Mucosa of rectum (tissue), 2 donors: ENCODE measurements around the gene RTN4RL1.

Experiments used
- H3K27ac ChIP-seq, 2 donors: one replicate each; pipeline ENCODE4 v1.7.0; 2013; ENCODE audit warnings: inconsistent platforms in 2 of 2, low read depth in 2 of 2, low read length in 2 of 2
- H3K27me3 ChIP-seq, 2 donors: one replicate each; pipeline ENCODE4 v1.7.0; 2013; ENCODE audit warnings: low read length in 2 of 2; ENCODE audit not compliant: control insufficient read depth in 2 of 2, insufficient read depth in 2 of 2
- H3K36me3 ChIP-seq, 2 donors: one replicate each; pipeline ENCODE4 v1.7.0; 2013; ENCODE audit warnings: low read length in 2 of 2; ENCODE audit not compliant: control insufficient read depth in 2 of 2, insufficient read depth in 2 of 2
- H3K4me1 ChIP-seq, 2 donors: one replicate each; pipeline ENCODE4 v1.7.0; 2013; ENCODE audit warnings: low read length in 2 of 2, mild to moderate bottlenecking in 1 of 2; ENCODE audit not compliant: control insufficient read depth in 2 of 2, insufficient read depth in 2 of 2
- H3K4me3 ChIP-seq, 2 donors: one replicate each; pipeline ENCODE4 v1.7.0; 2013; ENCODE audit warnings: low read length in 2 of 2
- H3K9ac ChIP-seq, 2 donors: one replicate each; pipeline ENCODE4 v1.7.0; 2013; ENCODE audit warnings: low read length in 2 of 2, low read depth in 1 of 2, mild to moderate bottlenecking in 1 of 2
- H3K9me3 ChIP-seq, 2 donors: one replicate each; pipeline ENCODE4 v1.7.0; 2013; ENCODE audit warnings: low read length in 2 of 2; ENCODE audit not compliant: control insufficient read depth in 2 of 2
- donor health status: healthy.
- donor health status: Normal muscosa, but diverticular disease.

RTN4RL1 gene

DNA sequence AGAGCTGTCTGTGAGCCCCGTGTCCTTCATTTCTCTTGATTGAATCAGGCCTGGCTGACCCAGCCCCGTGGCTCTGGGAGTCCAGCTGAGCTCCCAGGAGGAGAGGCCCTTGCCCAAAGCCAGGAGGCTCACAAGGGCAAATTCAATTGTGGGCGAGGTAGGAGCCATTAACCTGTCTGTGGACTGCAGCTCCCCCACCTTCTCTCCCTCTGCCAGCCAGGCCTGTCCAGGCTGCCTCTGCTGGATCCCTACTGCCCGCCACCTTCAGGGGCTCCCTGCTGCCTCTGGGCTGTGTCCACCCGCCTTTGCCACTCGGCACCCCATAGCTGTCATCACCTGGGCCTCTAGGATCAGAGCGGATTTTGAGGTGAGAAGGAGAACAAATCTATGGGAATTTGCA, 61.9 kb downstream of the RTN4RL1 start:
- H3K4me3 ChIP-seq: no peak overlapping the region
- peaks cover 0 to 3% of the 10 kb centered on the region in 2 donors for H3K4me1 ChIP-seq
- no peaks in the 10 kb centered on the region for H3K36me3 ChIP-seq
- H3K9me3 ChIP-seq: no peaks in the 10 kb centered on the region
- no peaks in the 10 kb centered on the region for H3K27me3 ChIP-seq
- no peak overlapping the region for H3K9ac ChIP-seq
- no peak overlapping the region for H3K27ac ChIP-seq

DNA sequence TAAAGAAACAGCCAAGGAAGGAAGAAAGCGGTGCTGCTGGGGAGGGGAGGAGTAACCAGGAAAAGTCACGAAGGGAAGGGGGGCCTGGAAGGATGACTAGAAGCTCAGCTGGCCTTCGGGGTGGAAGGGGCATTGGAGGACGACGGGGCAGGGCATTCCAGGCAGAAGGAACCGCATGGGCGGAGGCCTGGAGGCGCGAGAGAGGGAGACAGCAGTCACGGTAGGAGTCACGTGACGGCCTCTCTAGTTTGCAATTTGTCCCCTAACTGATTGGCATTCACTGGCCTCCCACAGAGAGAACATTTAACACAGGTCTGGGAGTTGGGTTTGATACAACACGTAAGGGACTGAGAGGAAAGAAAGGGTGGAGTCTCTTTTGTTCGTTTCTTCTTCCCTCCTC, 63.9 kb downstream of the RTN4RL1 start:
- H3K9ac ChIP-seq: no peak overlapping the region
- H3K27me3 ChIP-seq: no peaks in the 10 kb centered on the region
- H3K36me3 ChIP-seq: no peaks in the 10 kb centered on the region
- peaks cover 0 to 3% of the 10 kb centered on the region in 2 donors for H3K4me1 ChIP-seq
- H3K4me3 ChIP-seq: no peak overlapping the region
- H3K9me3 ChIP-seq: no peaks in the 10 kb centered on the region
- H3K27ac ChIP-seq: no peak overlapping the region

DNA sequence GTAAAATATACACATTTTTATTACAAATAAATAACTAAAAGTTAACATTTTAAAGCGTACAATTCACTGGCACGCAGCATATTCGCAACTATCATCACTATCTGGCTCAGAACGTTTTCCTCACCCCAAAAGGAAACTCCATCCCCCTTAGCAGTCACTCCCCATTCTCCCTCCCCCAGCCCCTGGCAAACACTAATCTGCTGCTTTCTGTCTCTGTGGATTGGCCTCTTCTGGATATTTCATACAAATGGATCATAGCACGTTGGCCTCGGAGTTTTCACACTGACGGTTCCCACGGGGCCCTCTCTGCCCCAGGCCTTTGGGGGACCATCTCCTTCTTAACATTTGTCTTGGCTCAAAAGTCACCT, 64.6 kb downstream of the RTN4RL1 start:
- H3K27me3 ChIP-seq: no peaks in the 10 kb centered on the region
- H3K27ac ChIP-seq: no peak overlapping the region
- H3K4me3 ChIP-seq: no peak overlapping the region
- H3K9me3 ChIP-seq: no peaks in the 10 kb centered on the region
- no peak overlapping the region for H3K9ac ChIP-seq
- no peaks in the 10 kb centered on the region for H3K36me3 ChIP-seq
- peaks cover 0 to 3% of the 10 kb centered on the region in 2 donors for H3K4me1 ChIP-seq

DNA sequence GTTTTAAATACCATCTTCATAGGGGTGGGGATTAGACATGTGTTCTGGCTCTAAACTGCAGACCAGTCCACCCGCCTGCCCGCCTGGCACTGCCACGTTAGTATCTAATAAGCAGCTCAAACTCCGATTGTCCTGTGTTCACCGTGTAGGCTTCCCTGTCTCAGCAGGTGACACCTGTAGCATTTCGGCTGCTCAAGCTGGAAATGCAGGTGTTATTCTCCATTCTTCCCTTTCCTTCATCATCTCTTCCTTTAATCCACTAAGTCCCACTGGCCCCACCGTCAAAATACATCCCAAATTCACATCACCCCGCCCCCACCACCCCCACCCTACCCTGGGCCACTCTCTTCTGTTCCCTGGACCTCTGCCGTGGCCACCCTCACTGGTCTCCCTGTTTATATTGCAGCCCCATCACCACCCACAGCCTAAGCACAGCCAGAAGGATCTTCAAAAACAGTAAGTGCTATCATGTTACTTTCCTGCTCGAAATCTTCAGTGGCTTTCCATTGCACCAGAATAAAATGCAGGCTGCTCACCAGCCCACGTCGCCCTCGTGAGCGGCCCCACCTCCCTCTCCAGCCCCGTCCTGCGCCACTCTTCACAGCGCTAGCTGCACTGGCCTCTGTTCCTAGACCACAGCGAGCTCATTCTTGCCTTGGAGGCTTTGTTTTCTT, 65.1 kb downstream of the RTN4RL1 start:
- H3K4me3 ChIP-seq: no peak overlapping the region
- no peak overlapping the region for H3K27ac ChIP-seq
- H3K4me1 ChIP-seq: peaks cover 0 to 3% of the 10 kb centered on the region in 2 donors
- H3K36me3 ChIP-seq: no peaks in the 10 kb centered on the region
- no peak overlapping the region for H3K9ac ChIP-seq
- H3K27me3 ChIP-seq: no peaks in the 10 kb centered on the region
- no peaks in the 10 kb centered on the region for H3K9me3 ChIP-seq

DNA sequence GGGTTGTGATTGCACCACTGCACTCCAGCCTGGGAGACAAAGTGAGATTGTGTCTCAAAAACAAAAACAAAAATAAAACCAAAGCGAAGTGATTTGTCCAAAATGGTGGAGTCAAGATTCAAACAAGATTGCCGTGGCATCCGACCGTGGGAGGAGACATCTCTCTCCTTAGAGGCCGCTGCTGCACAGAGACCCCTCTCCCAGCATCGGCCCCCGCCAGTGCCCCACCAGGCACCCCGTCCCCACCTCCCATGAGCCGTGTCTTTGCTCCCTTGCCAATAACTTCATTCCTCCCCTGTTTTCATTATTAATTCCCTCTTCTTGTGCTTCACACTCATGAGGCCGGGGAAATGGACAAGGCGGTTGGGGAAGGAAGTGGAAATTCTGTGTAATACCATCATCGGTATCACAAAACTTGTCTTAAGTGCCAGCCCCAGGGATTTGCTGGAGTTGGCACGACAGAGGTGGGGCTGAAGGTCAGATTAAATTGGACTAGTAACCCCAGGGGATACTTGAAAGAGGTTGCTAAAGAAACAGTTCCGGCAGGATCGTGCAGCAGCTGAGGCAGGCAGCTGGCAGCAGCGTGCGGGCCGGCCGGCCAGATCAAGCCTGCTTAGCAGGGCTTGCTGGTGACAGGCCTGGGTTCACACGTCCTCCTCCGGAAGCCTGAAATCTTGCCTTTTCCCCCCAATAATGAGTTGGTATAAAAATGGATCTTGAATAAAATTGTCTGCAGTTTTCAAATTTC, 66.8 kb downstream of the RTN4RL1 start:
- Histone ChIP-seq H3K27ac (no peak overlapping the region), H3K27me3 (no peaks in the 10 kb centered on the region), H3K4me1 (peaks cover 0 to 3% of the 10 kb centered on the region in 2 donors), H3K36me3 (no peaks in the 10 kb centered on the region), H3K4me3 (no peak overlapping the region), H3K9ac (no peak overlapping the region), H3K9me3 (no peaks in the 10 kb centered on the region)

DNA sequence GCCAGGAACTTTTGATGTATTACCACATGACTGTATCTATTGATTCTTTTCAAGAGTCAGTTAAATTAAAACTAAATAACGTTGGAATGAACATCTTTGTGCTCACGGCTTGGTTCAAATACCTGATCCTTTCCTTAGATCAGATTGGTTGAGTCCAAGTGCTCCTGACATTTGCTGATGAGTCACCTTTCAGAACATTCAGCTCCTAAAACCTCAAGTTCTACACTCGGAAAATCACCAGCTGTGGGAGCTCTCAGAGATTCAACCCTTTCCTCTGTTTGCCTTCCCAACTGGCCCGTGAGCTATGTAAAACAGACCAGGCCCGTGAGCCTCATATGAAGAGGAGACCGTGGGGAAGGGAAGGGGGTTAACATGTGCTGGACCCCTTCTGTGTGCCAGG, 68.1 kb downstream of the RTN4RL1 start:
- no peaks in the 10 kb centered on the region for H3K9me3 ChIP-seq
- no peaks in the 10 kb centered on the region for H3K27me3 ChIP-seq
- no peak overlapping the region for H3K9ac ChIP-seq
- H3K4me1 ChIP-seq: peaks cover 0 to 3% of the 10 kb centered on the region in 2 donors
- H3K27ac ChIP-seq: no peak overlapping the region
- no peak overlapping the region for H3K4me3 ChIP-seq
- H3K36me3 ChIP-seq: no peaks in the 10 kb centered on the region

DNA sequence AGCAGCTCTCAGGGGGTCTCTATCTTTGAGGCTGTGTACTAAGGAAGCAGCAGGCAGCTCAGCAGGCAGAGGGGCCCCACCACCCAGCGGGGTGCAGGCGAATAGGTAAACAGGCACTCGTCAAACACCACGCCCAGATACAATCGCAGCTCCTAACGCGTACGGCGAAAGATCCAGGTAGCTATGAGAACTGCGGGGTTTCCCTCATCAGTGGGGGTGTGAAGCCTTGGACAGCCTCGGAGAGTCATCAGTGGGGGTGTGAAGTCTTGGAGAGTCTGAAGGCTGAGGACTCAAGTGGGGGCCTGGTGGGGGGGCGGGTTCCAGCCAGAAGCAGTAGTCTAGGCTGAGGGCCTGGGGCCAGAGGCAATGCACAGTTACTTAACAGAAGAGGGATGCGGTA, 69.0 kb downstream of the RTN4RL1 start:
- no peaks in the 10 kb centered on the region for H3K27me3 ChIP-seq
- H3K4me1 ChIP-seq: peaks cover 0 to 2% of the 10 kb centered on the region in 2 donors
- H3K27ac ChIP-seq: no peak overlapping the region
- no peak overlapping the region for H3K9ac ChIP-seq
- no peaks in the 10 kb centered on the region for H3K9me3 ChIP-seq
- H3K4me3 ChIP-seq: no peak overlapping the region
- no peaks in the 10 kb centered on the region for H3K36me3 ChIP-seq

DNA sequence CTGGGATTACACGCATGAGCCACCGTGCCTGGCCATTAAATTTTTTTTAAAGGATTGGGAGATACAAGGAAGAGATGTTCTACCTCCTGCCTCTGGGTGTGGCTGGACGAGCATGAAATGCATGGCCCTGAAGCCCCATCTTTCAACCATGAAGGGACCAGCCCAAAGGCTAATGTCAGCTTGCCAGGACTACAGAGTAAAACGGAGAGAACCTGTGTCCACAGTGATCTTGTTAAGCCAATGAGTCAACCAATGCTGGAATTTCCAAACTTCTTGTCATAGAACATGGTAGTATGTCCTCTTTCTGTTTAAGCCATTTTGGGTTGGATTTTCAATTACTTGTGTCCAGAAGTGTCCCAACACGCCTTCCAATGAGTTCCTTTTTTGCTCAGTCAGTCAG, 71.3 kb downstream of the RTN4RL1 start:
- no peaks in the 10 kb centered on the region for H3K27me3 ChIP-seq

DNA sequence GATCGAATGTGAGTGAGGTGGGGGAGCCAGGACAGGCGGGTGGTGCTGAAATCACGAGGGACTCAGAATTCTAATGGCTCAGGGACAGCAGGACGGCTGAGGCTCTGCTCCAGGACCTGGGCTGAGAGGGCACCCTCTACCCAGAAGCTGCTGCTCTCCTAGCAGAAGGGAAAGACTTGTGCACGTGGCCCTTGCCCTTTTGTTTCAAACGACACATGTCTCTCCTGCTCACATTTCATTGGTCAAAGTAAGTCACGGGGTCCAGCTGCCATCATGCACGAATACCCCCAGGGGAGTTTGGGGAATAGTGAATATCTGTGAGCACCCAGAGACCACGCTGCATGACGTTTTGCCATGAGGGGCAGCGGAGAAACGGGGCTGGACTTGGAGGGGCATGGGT, 73.2 kb downstream of the RTN4RL1 start:
- Histone ChIP-seq H3K9me3 (no peaks in the 10 kb centered on the region), H3K36me3 (no peaks in the 10 kb centered on the region), H3K4me3 (no peak overlapping the region), H3K27ac (no peak overlapping the region), H3K9ac (no peak overlapping the region), H3K27me3 (no peaks in the 10 kb centered on the region), H3K4me1 (no peaks in the 10 kb centered on the region)

More for the DNA sequence above, 71.3 kb downstream of the RTN4RL1 start:
- no peak overlapping the region for H3K27ac ChIP-seq
- H3K4me1 ChIP-seq: no peaks in the 10 kb centered on the region
- H3K9me3 ChIP-seq: no peaks in the 10 kb centered on the region
- no peak overlapping the region for H3K4me3 ChIP-seq
- H3K36me3 ChIP-seq: no peaks in the 10 kb centered on the region
- H3K9ac ChIP-seq: no peak overlapping the region

DNA sequence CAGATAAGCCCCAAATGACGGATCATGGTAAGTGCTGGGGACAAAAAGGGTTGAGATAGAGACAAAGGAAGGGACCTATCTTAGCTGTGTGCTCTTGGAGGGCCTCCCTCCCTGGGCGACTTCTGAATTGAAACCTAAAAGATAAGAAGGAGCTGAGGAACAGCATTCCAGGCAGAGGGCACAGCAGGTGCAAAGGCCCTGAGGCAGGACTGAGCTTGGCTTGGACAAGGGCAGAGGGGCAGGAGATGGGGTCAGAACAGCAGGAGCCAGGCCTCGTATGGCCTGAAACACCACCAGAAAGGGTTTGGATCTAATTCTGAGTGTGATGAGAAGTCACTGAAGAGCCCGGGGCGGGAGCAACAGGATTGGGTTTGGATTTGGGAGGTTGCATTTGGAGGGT, 75.4 kb downstream of the RTN4RL1 start:
- Histone ChIP-seq H3K4me1 (no peaks in the 10 kb centered on the region), H3K9me3 (no peaks in the 10 kb centered on the region), H3K27ac (no peak overlapping the region), H3K36me3 (no peaks in the 10 kb centered on the region), H3K27me3 (no peaks in the 10 kb centered on the region), H3K4me3 (no peak overlapping the region), H3K9ac (no peak overlapping the region)
